Kidney tubule cell (primary cell): ENCODE results near the gene TNS4.
A peak's percentile ranks its signal among the peaks of the same experiment; 100 is the strongest.

Experiments used
- DNase-seq: peaks from one replicate; pipeline ENCODE4 v3.0.0-alpha.2; 2018; ENCODE audit warnings: low spot score

TNS4 gene

GRCh38 chr17:40491486-40491885 lies 9.9 kb downstream of the TNS4 start:
- DNase-seq: no peak

GRCh38 chr17:40490982-40491381 lies 10.4 kb downstream of the TNS4 start:
- no peak for DNase-seq

GRCh38 chr17:40490289-40490853 lies 11.1 kb downstream of the TNS4 start:
- DNase-seq: peak; percentile 63

- DNase-seq: no peak
These were observed 13.9 kb downstream of the TNS4 start for GRCh38 chr17:40487371-40488020.

- DNase-seq: peak; percentile 76
These were observed 14.7 kb downstream of the TNS4 start for GRCh38 chr17:40486522-40487370.

GRCh38 chr17:40485851-40486521 lies 15.4 kb downstream of the TNS4 start:
- peak; percentile 96 for DNase-seq

GRCh38 chr17:40484973-40485530 lies 16.4 kb downstream of the TNS4 start:
- DNase-seq: no peak

- DNase-seq: no peak
These were observed 17.0 kb downstream of the TNS4 start for GRCh38 chr17:40484285-40484972.

- no peak for DNase-seq
These were observed 17.7 kb downstream of the TNS4 start for GRCh38 chr17:40483679-40484078.

GRCh38 chr17:40482722-40483121 lies 18.7 kb downstream of the TNS4 start:
- no peak for DNase-seq

GRCh38 chr17:40481106-40481505 lies 20.3 kb downstream of the TNS4 start:
- DNase-seq: no peak

- DNase-seq: no peak
These were observed 20.9 kb downstream of the TNS4 start for GRCh38 chr17:40480501-40481003.

- no peak for DNase-seq
These were observed 21.5 kb downstream of the TNS4 start for GRCh38 chr17:40479754-40480480.

- DNase-seq: no peak
These were observed 22.9 kb downstream of the TNS4 start for GRCh38 chr17:40478486-40478885.

- no peak for DNase-seq
These were observed 23.6 kb downstream of the TNS4 start for GRCh38 chr17:40477796-40478195.

GRCh38 chr17:40475234-40475908 lies 26.1 kb downstream of the TNS4 start:
- no peak for DNase-seq

- no peak for DNase-seq
These were observed 26.9 kb downstream of the TNS4 start for GRCh38 chr17:40474419-40475002.

GRCh38 chr17:40473573-40474365 lies 27.7 kb downstream of the TNS4 start:
- no peak for DNase-seq
